Measurements from ENCODE around the gene TTC14. TPM values are rescaled to one million over a fixed set of nuclear protein-coding genes. Genes with fewer than 3 reads are reported as not detected.

TTC14 gene
- total RNA-seq, 2 donors from 2014 or later: 20.7 to 26.0 TPM

DNA sequence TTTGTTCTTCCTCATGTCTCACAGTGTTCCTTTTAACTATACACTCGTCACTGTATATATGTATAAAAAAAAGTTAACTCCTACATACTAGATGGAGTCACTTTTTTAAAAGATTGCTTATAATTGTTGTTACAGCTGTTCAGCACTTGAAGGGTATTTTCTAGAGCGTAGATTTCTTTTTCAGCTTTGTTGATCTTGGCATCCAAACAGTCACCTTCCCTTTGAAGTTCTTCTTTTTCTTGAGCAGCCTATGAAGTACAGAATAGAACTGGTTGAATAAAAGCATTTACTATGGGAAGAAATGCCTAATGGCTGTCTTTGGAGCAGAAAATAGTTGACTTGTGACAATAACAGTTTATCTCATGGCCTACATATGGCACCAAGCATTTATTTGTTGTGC lies 17.8 kb downstream of the TTC14 start:
- no peaks in the 10 kb centered on the region for H3K9me3 ChIP-seq
- H3K9ac ChIP-seq (ENCODE audit: low read depth in 2 of 2, low read length in 2 of 2): no peak overlapping the region
- H3K4me3 ChIP-seq: no peak overlapping the region
- H3K36me3 ChIP-seq: no peaks in the 10 kb centered on the region
- no peaks in the 10 kb centered on the region for H3K4me1 ChIP-seq
- no peaks in the 10 kb centered on the region for H3K27me3 ChIP-seq
- H3K27ac ChIP-seq: no peak overlapping the region
- TF ChIP-seq CTCF (IDR thresholded peaks at IDR 0.05): no peak
- DNase-seq: no peak
- intact Hi-C loops (cut with DNase I): no loop called here

DNA sequence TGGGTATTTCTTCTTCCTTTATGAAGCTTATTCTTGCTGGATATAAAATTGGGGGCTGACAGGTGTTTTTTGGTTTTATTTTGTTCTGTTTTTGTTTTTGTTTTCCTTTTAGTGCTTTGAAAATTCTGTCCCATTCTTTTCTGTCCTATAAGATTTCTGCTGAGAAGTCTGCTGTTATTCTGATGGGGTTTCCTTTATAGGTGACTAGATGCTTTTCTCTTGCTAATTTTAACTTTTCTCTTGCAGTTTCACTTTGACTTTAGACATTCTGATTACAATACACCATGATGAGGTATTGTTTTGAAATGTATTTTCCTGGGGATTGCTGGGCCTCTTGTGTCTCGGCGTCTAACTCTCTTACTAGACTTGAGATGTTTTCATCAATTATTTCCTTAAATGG lies 22.8 kb downstream of the TTC14 start:
- TF ChIP-seq CTCF (IDR thresholded peaks at IDR 0.05): no peak
- Histone ChIP-seq H3K9ac (ENCODE audit: low read depth in 2 of 2, low read length in 2 of 2) (no peak overlapping the region), H3K4me3 (no peak overlapping the region)

DNA sequence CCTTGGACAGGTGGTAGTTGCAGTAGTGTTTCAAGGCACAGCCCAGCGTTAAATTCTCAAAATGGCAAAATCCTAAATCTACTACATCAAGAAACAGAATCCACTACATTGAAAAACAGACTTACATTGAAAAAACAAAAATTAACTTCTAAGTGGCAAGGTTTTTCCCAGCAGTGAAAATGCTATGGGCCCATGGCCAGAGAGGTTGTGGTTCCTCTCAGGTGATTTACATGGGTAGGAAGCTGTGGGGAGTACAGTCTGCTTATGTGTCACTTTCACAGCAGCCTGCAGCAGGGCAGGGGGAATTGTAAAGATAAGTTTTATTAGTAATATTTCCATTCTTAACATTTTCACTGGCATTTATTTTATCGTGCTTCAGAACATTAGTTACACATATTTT lies 24.9 kb downstream of the TTC14 start:
- no peak for TF ChIP-seq CTCF (IDR thresholded peaks at IDR 0.05)
- Histone ChIP-seq H3K36me3 (no peaks in the 10 kb centered on the region), H3K9ac (ENCODE audit: low read depth in 2 of 2, low read length in 2 of 2) (no peak overlapping the region), H3K27me3 (no peaks in the 10 kb centered on the region), H3K9me3 (no peaks in the 10 kb centered on the region), H3K27ac (no peak overlapping the region), H3K4me1 (no peaks in the 10 kb centered on the region), H3K4me3 (no peak overlapping the region)
- DNase-seq: no peak
- intact Hi-C loops (cut with DNase I): no loop called here

More for the DNA sequence above, 22.8 kb downstream of the TTC14 start:
- H3K36me3 ChIP-seq: no peaks in the 10 kb centered on the region
- no peaks in the 10 kb centered on the region for H3K9me3 ChIP-seq
- DNase-seq: no peak
- no peak overlapping the region for H3K27ac ChIP-seq
- H3K27me3 ChIP-seq: no peaks in the 10 kb centered on the region
- H3K4me1 ChIP-seq: no peaks in the 10 kb centered on the region
- intact Hi-C loops (cut with DNase I): no loop called here

DNA sequence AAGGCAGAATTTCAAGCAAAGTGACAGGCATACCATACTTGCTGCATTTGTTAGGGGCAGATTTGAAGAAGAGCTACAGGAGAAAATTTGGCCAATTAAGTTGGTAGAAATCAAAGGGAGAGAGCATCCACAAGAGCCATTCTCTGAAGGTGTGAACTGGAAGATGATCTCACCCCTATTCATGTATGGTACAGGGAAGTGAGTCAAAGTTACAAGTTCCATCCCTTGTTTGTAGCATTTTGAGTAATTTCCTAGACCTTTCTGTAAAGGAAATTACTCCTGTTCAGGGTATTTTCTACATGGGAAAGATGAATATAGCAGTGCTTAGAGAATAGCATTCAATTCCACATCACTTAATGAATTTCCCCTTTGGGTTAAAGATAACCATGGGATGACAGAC lies 28.4 kb downstream of the TTC14 start:
- no peaks in the 10 kb centered on the region for H3K4me1 ChIP-seq
- H3K36me3 ChIP-seq: no peaks in the 10 kb centered on the region
- no peak overlapping the region for H3K27ac ChIP-seq
- no peak overlapping the region for H3K4me3 ChIP-seq
- no peak for DNase-seq
- no peak for TF ChIP-seq CTCF (IDR thresholded peaks at IDR 0.05)
- no peaks in the 10 kb centered on the region for H3K27me3 ChIP-seq
- no peak overlapping the region for H3K9ac ChIP-seq (ENCODE audit: low read depth in 2 of 2, low read length in 2 of 2)
- intact Hi-C loops (cut with DNase I): no loop called here
- H3K9me3 ChIP-seq: no peaks in the 10 kb centered on the region

DNA sequence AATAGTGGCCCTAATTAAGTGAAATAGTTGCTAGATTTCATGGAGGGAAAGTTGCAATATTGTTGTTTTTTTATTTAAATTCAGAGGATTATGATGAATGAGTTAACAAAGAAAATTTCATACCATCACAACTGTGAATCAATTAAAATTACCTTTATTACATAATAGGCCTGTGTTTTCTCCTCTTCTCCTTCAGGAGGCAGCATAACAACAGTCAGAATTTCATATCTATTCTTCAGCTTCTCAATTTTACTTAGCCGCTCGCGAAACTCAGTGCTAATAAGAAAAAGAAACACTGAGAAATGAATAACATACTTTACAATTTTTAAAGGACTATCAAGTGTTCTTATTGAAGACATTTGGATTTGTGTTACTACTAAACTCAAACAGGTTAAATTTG lies 29.4 kb downstream of the TTC14 start:
- TF ChIP-seq CTCF (IDR thresholded peaks at IDR 0.05): no peak
- no peak overlapping the region for H3K27ac ChIP-seq
- H3K36me3 ChIP-seq: no peaks in the 10 kb centered on the region
- H3K4me3 ChIP-seq: no peak overlapping the region
- H3K9me3 ChIP-seq: no peaks in the 10 kb centered on the region
- intact Hi-C loops (cut with DNase I): no loop called here
- H3K27me3 ChIP-seq: no peaks in the 10 kb centered on the region
- H3K4me1 ChIP-seq: no peaks in the 10 kb centered on the region
- H3K9ac ChIP-seq (ENCODE audit: low read depth in 2 of 2, low read length in 2 of 2): no peak overlapping the region
- DNase-seq: no peak

DNA sequence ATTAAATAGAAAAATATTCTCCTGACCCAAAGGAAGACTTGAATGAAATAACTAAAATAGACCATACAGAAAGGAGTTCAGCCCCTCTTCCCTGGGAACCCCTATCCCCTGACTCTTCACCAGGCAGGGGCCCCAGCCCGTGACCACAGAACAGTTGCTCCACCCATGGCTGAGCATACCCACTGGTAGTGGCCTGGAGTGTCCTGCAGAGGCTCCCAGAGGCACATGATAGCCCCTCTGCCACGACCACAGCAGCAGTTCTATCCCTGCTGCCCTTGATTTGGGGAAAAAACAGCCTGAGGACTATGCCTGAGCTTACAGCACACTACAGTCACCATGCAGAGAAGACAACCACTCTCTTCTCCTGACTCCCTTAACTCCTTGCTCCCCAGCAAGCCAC lies 31.8 kb downstream of the TTC14 start:
- H3K27ac ChIP-seq: no peak overlapping the region
- no peaks in the 10 kb centered on the region for H3K36me3 ChIP-seq
- TF ChIP-seq CTCF (IDR thresholded peaks at IDR 0.05): no peak
- no peak overlapping the region for H3K4me3 ChIP-seq
- no peak overlapping the region for H3K9ac ChIP-seq (ENCODE audit: low read depth in 2 of 2, low read length in 2 of 2)
- H3K9me3 ChIP-seq: no peaks in the 10 kb centered on the region
- intact Hi-C loops (cut with DNase I): no loop called here
- DNase-seq: no peak
- H3K27me3 ChIP-seq: no peaks in the 10 kb centered on the region
- H3K4me1 ChIP-seq: no peaks in the 10 kb centered on the region
